GM23338 (cell line): ENCODE measurements around the gene KIAA1671. TPM values are rescaled to one million over a fixed set of nuclear protein-coding genes. Genes with fewer than 3 reads are reported as not detected.

ENCODE experiments used
- ATAC-seq: fragments of 200-7000 bp; cut with Tn5 transposase; 3 replicates; pipeline ENCODE4 v1.9.1; 2020
- DNase-seq: peaks from one replicate; pipeline ENCODE4 v3.0.0-alpha.2; 2015; ENCODE audit warnings: low spot score
- H2AFZ ChIP-seq: fragments of 200-600 bp; sonication (generic); 2 replicates; pipeline ENCODE4 v1.8.0; 2016; ENCODE audit warnings: antibody characterized with exemption, mild to moderate bottlenecking, moderate library complexity
- H3F3A ChIP-seq: fragments of 200-600 bp; sonication (generic); replicated peaks from 2 replicates; pipeline ENCODE4 v1.8.0; 2017; ENCODE audit warnings: antibody characterized with exemption, mixed run types, low read depth
- H3K27ac ChIP-seq: fragments of 200-600 bp; sonication (generic); 2 replicates; pipeline ENCODE4 v1.6.1; 2016; ENCODE audit warnings: low read depth
- H3K27me3 ChIP-seq: fragments of 200-600 bp; sonication (generic); 2 replicates; pipeline ENCODE4 v1.8.0; 2016; ENCODE audit warnings: mild to moderate bottlenecking, mixed run types, moderate library complexity; ENCODE audit not compliant: insufficient read depth
- H3K36me3 ChIP-seq: fragments of 200-600 bp; sonication (generic); 2 replicates; pipeline ENCODE4 v1.8.0; 2016; ENCODE audit warnings: mild to moderate bottlenecking; ENCODE audit not compliant: insufficient read depth
- H3K4me1 ChIP-seq: fragments of 200-600 bp; sonication (generic); 2 replicates; pipeline ENCODE4 v1.8.0; 2016; ENCODE audit warnings: mild to moderate bottlenecking, moderate library complexity; ENCODE audit not compliant: insufficient read depth
- H3K4me2 ChIP-seq: fragments of 200-600 bp; sonication (generic); 2 replicates; pipeline ENCODE4 v1.7.1; 2017; ENCODE audit warnings: mixed run types
- H3K4me3 ChIP-seq: fragments of 200-600 bp; sonication (generic); 2 replicates; pipeline ENCODE4 v1.6.1; 2016; ENCODE audit warnings: mixed run types
- H3K79me2 ChIP-seq: fragments of 200-600 bp; sonication (generic); replicated peaks from 2 replicates; pipeline ENCODE4 v1.8.0; 2017; ENCODE audit warnings: mild to moderate bottlenecking; ENCODE audit not compliant: insufficient read depth
- H3K9me2 ChIP-seq: fragments of 200-600 bp; sonication (generic); 2 replicates; pipeline ENCODE4 v1.8.0; 2017; ENCODE audit not compliant: insufficient read depth
- H4K20me1 ChIP-seq: fragments of 200-600 bp; sonication (generic); replicated peaks from 2 replicates; pipeline ENCODE4 v1.8.0; 2017; ENCODE audit warnings: mild to moderate bottlenecking; ENCODE audit not compliant: insufficient read depth
- H3K27ac Mint-ChIP-seq: 2 replicates; pipeline ENCODE4 v1.8.0; 2020; ENCODE audit warnings: inconsistent platforms, mild to moderate bottlenecking, moderate library complexity, mixed read lengths
- H3K27me3 Mint-ChIP-seq: 3 replicates; pipeline ENCODE4 v1.8.0; 2022; ENCODE audit warnings: low read depth, mild to moderate bottlenecking, moderate library complexity, mixed read lengths, inconsistent platforms; ENCODE audit not compliant: insufficient read depth, poor library complexity
- H3K36me3 Mint-ChIP-seq: 3 replicates; pipeline ENCODE4 v1.8.0; 2021; ENCODE audit warnings: low read depth, mild to moderate bottlenecking, inconsistent platforms, moderate library complexity, mixed read lengths
- H3K4me1 Mint-ChIP-seq: 3 replicates; pipeline ENCODE4 v1.8.0; 2020; ENCODE audit warnings: mild to moderate bottlenecking, inconsistent platforms, mixed read lengths
- H3K4me3 Mint-ChIP-seq: 3 replicates; pipeline ENCODE4 v1.8.0; 2021; ENCODE audit warnings: moderate library complexity, mild to moderate bottlenecking, inconsistent platforms, mixed read lengths
- H3K9me3 Mint-ChIP-seq: 3 replicates; pipeline ENCODE4 v1.8.0; 2020; ENCODE audit warnings: moderate library complexity, mild to moderate bottlenecking, inconsistent platforms, mixed read lengths
- CTCF ChIP-seq, 2 experiments: fragments of 200-600 bp in 1 of 2; sonication (generic) in 1 of 2; conservative IDR thresholded peaks; 2 replicates each; pipeline versions ENCODE4 v1.5.1 to v1.6.1; 2016 to 2017; ENCODE audit warnings: antibody characterized with exemption in 2 of 2, low read depth in 2 of 2, mild to moderate bottlenecking in 2 of 2, moderate library complexity in 1 of 2
- EZH2 ChIP-seq: fragments of 200-600 bp; sonication (generic); IDR thresholded peaks from one replicate; pipeline ENCODE4 v1.8.0; 2017; ENCODE audit warnings: antibody characterized with exemption, mild to moderate bottlenecking, low read depth; ENCODE audit not compliant: unreplicated experiment
- EZH2phosphoT487 ChIP-seq: fragments of 200-600 bp; sonication (generic); IDR thresholded peaks from one replicate; pipeline ENCODE4 v1.8.1; 2018; ENCODE audit warnings: antibody characterized with exemption; ENCODE audit not compliant: unreplicated experiment
- JUNB ChIP-seq: IDR thresholded peaks from one replicate; pipeline ENCODE4 v1.6.1; 2016; ENCODE audit warnings: antibody characterized with exemption; ENCODE audit not compliant: unreplicated experiment
- NANOG ChIP-seq: IDR thresholded peaks from 2 replicates; pipeline ENCODE4 v1.6.1; 2016; ENCODE audit warnings: antibody characterized with exemption, borderline replicate concordance
- REST ChIP-seq: IDR thresholded peaks from one replicate; pipeline ENCODE4 v1.6.1; 2018; ENCODE audit warnings: antibody characterized with exemption; ENCODE audit not compliant: unreplicated experiment
- STAT1 ChIP-seq: IDR thresholded peaks from one replicate; pipeline ENCODE4 v1.6.1; 2016; ENCODE audit warnings: antibody characterized with exemption; ENCODE audit not compliant: unreplicated experiment
- ZNF114 ChIP-seq: fragments of 250-450 bp; sonication (Bioruptor Pico); IDR thresholded peaks from 2 replicates; pipeline ENCODE4 v1.5.0; 2020; ENCODE audit warnings: mild to moderate bottlenecking, moderate library complexity
- ZNF462 ChIP-seq: fragments of 250-450 bp; sonication (Bioruptor Pico); IDR thresholded peaks from 2 replicates; pipeline ENCODE4 v1.5.0; 2020; ENCODE audit warnings: mild to moderate bottlenecking, moderate library complexity
- polyA plus RNA-seq: library from polyadenylated mRNA; unstranded; fragments of >200 nt; fragmentation: Nextera tagmentation; extraction: Ambion mirVana; gene quantifications from 2 replicates; pipeline ENCODE4 v1.2.1, GENCODE V29; 2016
- total RNA-seq: library from RNA; depleted of rRNA; stranded (reverse); fragments of >200 nt; shearing (Covaris generic); gene quantifications from 2 replicates; pipeline ENCODE4 v1.2.3, GENCODE V29; 2014
- TF ChIP-seq, protein P1 (sequence below): IDR thresholded peaks from 2 replicates; pipeline ENCODE4 v1.6.1; 2016; ENCODE audit warnings: antibody characterized with exemption

Gene KIAA1671
- total and polyA plus RNA-seq, 2 experiments from 2014 or later = 6.1 to 27.2 TPM

DNA sequence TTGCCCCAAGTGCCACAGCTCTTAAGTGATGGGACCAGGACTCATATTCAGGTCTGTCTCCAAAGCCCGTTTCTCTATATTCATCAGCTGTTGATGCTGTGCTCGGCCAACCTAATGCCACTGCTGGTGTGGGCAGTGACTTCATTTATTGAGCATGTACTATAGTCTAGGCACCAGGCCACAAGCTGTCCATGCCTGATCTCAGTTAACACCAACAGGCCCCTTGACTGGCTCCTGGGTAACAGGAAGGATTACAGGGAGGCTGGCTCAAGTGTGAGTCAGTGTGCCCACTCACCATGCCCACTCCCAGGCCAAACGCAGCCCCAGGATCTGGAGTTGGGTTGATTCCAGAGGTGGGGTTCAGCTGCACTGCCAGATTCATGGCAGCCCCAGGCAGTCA, 258.3 kb downstream of the KIAA1671 start (continued):
- TF ChIP-seq, protein P1, sequence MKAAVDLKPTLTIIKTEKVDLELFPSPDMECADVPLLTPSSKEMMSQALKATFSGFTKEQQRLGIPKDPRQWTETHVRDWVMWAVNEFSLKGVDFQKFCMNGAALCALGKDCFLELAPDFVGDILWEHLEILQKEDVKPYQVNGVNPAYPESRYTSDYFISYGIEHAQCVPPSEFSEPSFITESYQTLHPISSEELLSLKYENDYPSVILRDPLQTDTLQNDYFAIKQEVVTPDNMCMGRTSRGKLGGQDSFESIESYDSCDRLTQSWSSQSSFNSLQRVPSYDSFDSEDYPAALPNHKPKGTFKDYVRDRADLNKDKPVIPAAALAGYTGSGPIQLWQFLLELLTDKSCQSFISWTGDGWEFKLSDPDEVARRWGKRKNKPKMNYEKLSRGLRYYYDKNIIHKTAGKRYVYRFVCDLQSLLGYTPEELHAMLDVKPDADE = no peak
- TF ChIP-seq NANOG (no peak), JUNB (no peak), REST (no peak), EZH2 (no peak), EZH2phosphoT487 (no peak), ZNF114 (no peak), STAT1 (no peak)

DNA sequence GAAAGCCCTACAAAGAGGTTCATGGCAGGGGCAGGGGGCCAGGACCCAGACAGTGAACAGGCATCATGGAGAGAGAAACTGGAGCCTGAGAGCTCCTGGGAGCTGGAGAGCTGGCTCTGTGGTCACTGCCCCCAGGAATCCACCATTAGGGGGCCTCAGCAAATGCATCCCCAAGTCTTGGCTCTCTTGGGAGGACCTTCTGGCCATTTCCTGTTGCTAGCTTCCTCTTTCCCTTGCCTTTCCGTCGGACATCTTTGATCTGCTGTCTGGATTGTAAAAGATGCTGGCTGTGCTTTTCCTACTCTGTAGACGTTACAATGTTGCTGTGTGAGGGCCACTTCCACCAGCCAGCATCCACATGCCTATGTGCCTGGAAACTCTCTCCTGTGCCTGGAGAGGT, 259.8 kb downstream of the KIAA1671 start:
- Mint-ChIP-seq H3K4me3 (peak overlapping the region; percentile 51; the same call in 2 of the 3 replicates), H3K36me3 (0 out of 3 replicates have a peak, but pooled peaks cover 4% of the 10 kb centered on the region), H3K27ac (no peak overlapping the region), H3K27me3 (no peaks in the 10 kb centered on the region), H3K9me3 (peaks cover 13% of the 10 kb centered on the region), H3K4me1 (no peaks in the 10 kb centered on the region)
- H3K36me3 ChIP-seq = no peaks in the 10 kb centered on the region
- H3K27ac ChIP-seq = no peak overlapping the region
- H2AFZ ChIP-seq = peak overlapping the region; percentile 60; the same call in 1 of the 2 replicates
- H3K79me2 ChIP-seq = no peaks in the 10 kb centered on the region
- ATAC-seq (no peak; the same call in 2 of the 3 replicates), DNase-seq (peak; percentile 42)
- no peak; the same call in 1 of the 2 replicates for TF ChIP-seq ZNF462 (CRISPR knock-in tag)
- TF ChIP-seq CTCF (conservative IDR thresholded peaks at IDR 0.05; ENCODE audit: low read depth in 2 of 2) = peak; percentile 35 to 49
- no peaks in the 10 kb centered on the region for H4K20me1 ChIP-seq
- H3K27me3 ChIP-seq = no peaks in the 10 kb centered on the region
- H3K4me1 ChIP-seq = no peaks in the 10 kb centered on the region
- no peak overlapping the region for H3K4me2 ChIP-seq
- no peaks in the 10 kb centered on the region for H3F3A ChIP-seq
- H3K9me2 ChIP-seq = 0 out of 2 replicates have a peak, but pooled peaks cover 3% of the 10 kb centered on the region
- no peak overlapping the region for H3K4me3 ChIP-seq
